ENCODE data around the gene IL25.

The IL25 gene

GRCh38 chr14:23405096-23405495, 32.5 kb downstream of the IL25 start (continued):
- no peak for TF ChIP-seq PATZ1 (CRISPR knock-in tag; IDR thresholded peaks at IDR 0.05; ENCODE audit: borderline replicate concordance)
- TF ChIP-seq ZNF8 (CRISPR knock-in tag; IDR thresholded peaks at IDR 0.05), result no peak
- no peak for TF ChIP-seq ZNF70 (CRISPR knock-in tag; IDR thresholded peaks at IDR 0.05)
- TF ChIP-seq ZNF565 (CRISPR knock-in tag; conservative IDR thresholded peaks at IDR 0.05; ENCODE audit: low read depth), result no peak

- no peak for ATAC-seq
- TF ChIP-seq TSHZ2 (CRISPR knock-in tag; IDR thresholded peaks at IDR 0.05) (no peak), ZFP30 (CRISPR knock-in tag; IDR thresholded peaks at IDR 0.05) (no peak), CSRNP3 (CRISPR knock-in tag; IDR thresholded peaks at IDR 0.05) (no peak), POU6F1 (CRISPR knock-in tag; IDR thresholded peaks at IDR 0.05; ENCODE audit: borderline replicate concordance, low read depth) (no peak), TOX (CRISPR knock-in tag; IDR thresholded peaks at IDR 0.05; ENCODE audit: borderline replicate concordance) (no peak), ZC3H10 (CRISPR knock-in tag; IDR thresholded peaks at IDR 0.05) (no peak), BACH2 (CRISPR knock-in tag; IDR thresholded peaks at IDR 0.05; ENCODE audit: borderline replicate concordance) (no peak), ZFP3 (CRISPR knock-in tag; IDR thresholded peaks at IDR 0.05) (no peak), ESRRG (CRISPR knock-in tag; IDR thresholded peaks at IDR 0.05) (no peak), PPARA (CRISPR knock-in tag; IDR thresholded peaks at IDR 0.05; ENCODE audit: borderline replicate concordance) (no peak), OSR1 (CRISPR knock-in tag; IDR thresholded peaks at IDR 0.05) (no peak)
Observed at GRCh38 chr14:23405516-23406025, 33.0 kb downstream of the IL25 start.

- TF ChIP-seq ISL1 (CRISPR knock-in tag; IDR thresholded peaks at IDR 0.05), result no peak
- no peak for TF ChIP-seq TCF4 (CRISPR knock-in tag; IDR thresholded peaks at IDR 0.05; ENCODE audit: borderline replicate concordance)
- no peak for TF ChIP-seq ZNF565 (CRISPR knock-in tag; conservative IDR thresholded peaks at IDR 0.05; ENCODE audit: low read depth)
- TF ChIP-seq RARB (CRISPR knock-in tag; IDR thresholded peaks at IDR 0.05), result no peak
- TF ChIP-seq PPARA (CRISPR knock-in tag; IDR thresholded peaks at IDR 0.05; ENCODE audit: borderline replicate concordance), result no peak
- no peak for TF ChIP-seq OSR1 (CRISPR knock-in tag; IDR thresholded peaks at IDR 0.05)
- TF ChIP-seq ESRRG (CRISPR knock-in tag; IDR thresholded peaks at IDR 0.05), result no peak
- no peak for TF ChIP-seq ZFP30 (CRISPR knock-in tag; IDR thresholded peaks at IDR 0.05)
- no peak for TF ChIP-seq ZNF8 (CRISPR knock-in tag; IDR thresholded peaks at IDR 0.05)
- TF ChIP-seq TOX (CRISPR knock-in tag; IDR thresholded peaks at IDR 0.05; ENCODE audit: borderline replicate concordance), result no peak
- no peak for TF ChIP-seq ZFP3 (CRISPR knock-in tag; IDR thresholded peaks at IDR 0.05)
- no peak for TF ChIP-seq PATZ1 (CRISPR knock-in tag; IDR thresholded peaks at IDR 0.05; ENCODE audit: borderline replicate concordance)
- no peak for TF ChIP-seq CREB5 (CRISPR knock-in tag; IDR thresholded peaks at IDR 0.05; ENCODE audit: low read depth)
- no peak for TF ChIP-seq ZNF70 (CRISPR knock-in tag; IDR thresholded peaks at IDR 0.05)
- TF ChIP-seq TSHZ2 (CRISPR knock-in tag; IDR thresholded peaks at IDR 0.05), result no peak
- TF ChIP-seq ZC3H10 (CRISPR knock-in tag; IDR thresholded peaks at IDR 0.05), result no peak
- no peak for TF ChIP-seq SNAI2 (CRISPR knock-in tag; IDR thresholded peaks at IDR 0.05)
- no peak for ATAC-seq
Observed at GRCh38 chr14:23406244-23406643, 33.6 kb downstream of the IL25 start.
